Smooth muscle cell (in vitro differentiated cells): ENCODE measurements around the gene SUGCT. TPM values are rescaled to one million over a fixed set of nuclear protein-coding genes. Genes with fewer than 3 reads are reported as not detected.
A peak's percentile ranks its signal among the peaks of the same experiment; 100 is the strongest.

Experiments
- DNase-seq: peaks from one replicate; lab custom pipeline; 2025; ENCODE audit not compliant: unreplicated experiment; lab: John Stamatoyannopoulos, UW
- H2AFZ ChIP-seq: fragments of 200-600 bp; sonication (generic); 2 replicates; pipeline ENCODE4 v1.6.0; 2016; ENCODE audit warnings: antibody characterized with exemption, low read depth, mild to moderate bottlenecking
- H3F3A ChIP-seq: fragments of 200-600 bp; sonication (generic); 2 replicates; pipeline ENCODE4 v1.6.0; 2017; ENCODE audit warnings: antibody characterized with exemption, low read depth
- H3K27ac ChIP-seq: fragments of 200-600 bp; sonication (generic); 2 replicates; pipeline ENCODE4 v1.5.1; 2016; ENCODE audit warnings: low read depth, mild to moderate bottlenecking
- H3K27me3 ChIP-seq: fragments of 200-600 bp; sonication (generic); 2 replicates; pipeline ENCODE4 v1.6.1; 2016; ENCODE audit warnings: low read depth, mild to moderate bottlenecking
- H3K36me3 ChIP-seq: fragments of 200-600 bp; sonication (generic); 2 replicates; pipeline ENCODE4 v1.5.1; 2016; ENCODE audit warnings: low read depth
- H3K4me1 ChIP-seq: fragments of 200-600 bp; sonication (generic); 2 replicates; pipeline ENCODE4 v1.5.1; 2016; ENCODE audit warnings: low read depth
- H3K4me2 ChIP-seq: fragments of 200-600 bp; sonication (generic); 2 replicates; pipeline ENCODE4 v1.6.0; 2016; ENCODE audit warnings: mild to moderate bottlenecking
- H3K4me3 ChIP-seq: fragments of 200-600 bp; sonication (generic); 2 replicates; pipeline ENCODE4 v1.5.1; 2016; ENCODE audit warnings: mild to moderate bottlenecking
- H3K79me2 ChIP-seq: fragments of 200-600 bp; sonication (generic); 2 replicates; pipeline ENCODE4 v1.6.0; 2016; ENCODE audit warnings: low read depth, mild to moderate bottlenecking
- H3K9ac ChIP-seq: fragments of 200-600 bp; sonication (generic); 2 replicates; pipeline ENCODE4 v1.6.0; 2016; ENCODE audit warnings: low read depth
- H3K9me3 ChIP-seq: fragments of 200-600 bp; sonication (generic); replicated peaks from 2 replicates; pipeline ENCODE4 v1.5.1; 2016; ENCODE audit warnings: low read depth
- H4K20me1 ChIP-seq: fragments of 200-600 bp; sonication (generic); 2 replicates; pipeline ENCODE4 v1.6.0; 2016; ENCODE audit warnings: low read depth
- CTCF ChIP-seq: fragments of 200-600 bp; sonication (generic); IDR thresholded peaks from 2 replicates; pipeline ENCODE4 v1.5.1; 2017; ENCODE audit warnings: borderline replicate concordance, mild to moderate bottlenecking, antibody characterized with exemption; ENCODE audit not compliant: insufficient read depth, poor library complexity, severe bottlenecking
- WGBS: methylation state at CpG from one replicate; pipeline ENCODE4 v1.1.7; 2016; ENCODE audit warnings: low lambda C conversion rate; 5-methylcytosine and 5-hydroxymethylcytosine counted together
- polyA plus RNA-seq: library from polyadenylated mRNA; unstranded; fragments of >200 nt; fragmentation: Nextera tagmentation; extraction: Ambion mirVana; gene quantifications from 2 replicates; pipeline ENCODE4 v1.2.1, GENCODE V29; 2016
- total RNA-seq: library from RNA; depleted of rRNA; stranded (reverse); fragments of >200 nt; gene quantifications from 2 replicates; pipeline ENCODE4 v1.2.3, GENCODE V29; 2014

Gene SUGCT
- total and polyA plus RNA-seq, 2 experiments from 2014 or later: 16.9 to 65.8 TPM

- Histone ChIP-seq H3K27me3 (no peaks in the 10 kb centered on the region), H3K4me3 (no peak overlapping the region), H3K9me3 (no peaks in the 10 kb centered on the region), H3K4me1 (peaks cover 43% of the 10 kb centered on the region), H3F3A (no peaks in the 10 kb centered on the region), H3K79me2 (no peaks in the 10 kb centered on the region), H3K4me2 (no peak overlapping the region), H3K27ac (no peak overlapping the region), H3K9ac (no peak overlapping the region), H2AFZ (no peak overlapping the region), H4K20me1 (no peaks in the 10 kb centered on the region), H3K36me3 (no peaks in the 10 kb centered on the region)
- no peak for DNase-seq
- no peak for TF ChIP-seq CTCF
- WGBS: 78% methylated on average over 5 of the region's 5 CpGs
Measured at GRCh38 chr7:40760293-40760964, 625.6 kb downstream of the SUGCT start.

DNA sequence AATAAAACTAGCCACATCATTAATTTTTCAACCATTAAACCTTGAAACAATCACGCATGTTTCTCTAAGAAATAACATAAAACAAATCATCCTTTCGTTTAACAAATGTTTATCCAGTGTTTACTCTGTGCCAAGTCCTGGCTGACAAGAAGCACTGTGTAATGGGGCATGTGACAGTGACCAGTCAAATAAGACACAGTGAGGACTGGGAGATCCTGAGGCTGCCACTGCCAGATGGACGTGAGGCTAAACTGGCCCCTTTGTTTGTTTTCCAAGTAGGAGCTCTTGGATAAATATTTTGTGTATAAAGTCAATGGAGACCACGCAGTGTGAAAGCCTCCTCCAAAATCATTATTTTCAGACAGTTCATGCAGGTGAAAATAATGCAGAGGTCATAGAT lies 626.2 kb downstream of the SUGCT start:
- H3K27me3 ChIP-seq: no peaks in the 10 kb centered on the region
- peaks cover 46% of the 10 kb centered on the region for H3K4me1 ChIP-seq
- no peak overlapping the region for H3K9ac ChIP-seq
- H4K20me1 ChIP-seq: no peaks in the 10 kb centered on the region
- no peak for TF ChIP-seq CTCF
- no peaks in the 10 kb centered on the region for H3K9me3 ChIP-seq
- H2AFZ ChIP-seq: no peak overlapping the region
- H3K36me3 ChIP-seq: no peaks in the 10 kb centered on the region
- H3K4me2 ChIP-seq: no peak overlapping the region
- H3K79me2 ChIP-seq: no peaks in the 10 kb centered on the region
- DNase-seq: no peak
- WGBS: 72% methylated on average over 4 of the region's 4 CpGs
- H3F3A ChIP-seq: no peaks in the 10 kb centered on the region
- no peak overlapping the region for H3K4me3 ChIP-seq
- no peak overlapping the region for H3K27ac ChIP-seq

GRCh38 chr7:40761762-40762560 lies 627.2 kb downstream of the SUGCT start:
- H3K4me3 ChIP-seq: no peak overlapping the region
- H3K36me3 ChIP-seq: no peaks in the 10 kb centered on the region
- no peaks in the 10 kb centered on the region for H3K27me3 ChIP-seq
- H4K20me1 ChIP-seq: no peaks in the 10 kb centered on the region
- H2AFZ ChIP-seq: no peak overlapping the region
- TF ChIP-seq CTCF: peak; percentile 11
- H3K9ac ChIP-seq: no peak overlapping the region
- H3K79me2 ChIP-seq: no peaks in the 10 kb centered on the region
- H3K9me3 ChIP-seq: no peaks in the 10 kb centered on the region
- DNase-seq: no peak
- H3K4me2 ChIP-seq: peak overlapping the region; percentile 27
- H3K4me1 ChIP-seq: peaks cover 44% of the 10 kb centered on the region
- WGBS: 80% methylated on average over 14 of the region's 14 CpGs
- H3K27ac ChIP-seq: peak overlapping the region; percentile 23
- no peaks in the 10 kb centered on the region for H3F3A ChIP-seq
